DMS114 treated with DMSO at 0.1 percent for 48 hours (cell line): ENCODE results near the gene TGFBR2.

Experiments
- DNase-seq: peaks from one replicate; lab custom pipeline; 2025; ENCODE audit not compliant: unreplicated experiment; lab: John Stamatoyannopoulos, UW

Gene TGFBR2

DNA sequence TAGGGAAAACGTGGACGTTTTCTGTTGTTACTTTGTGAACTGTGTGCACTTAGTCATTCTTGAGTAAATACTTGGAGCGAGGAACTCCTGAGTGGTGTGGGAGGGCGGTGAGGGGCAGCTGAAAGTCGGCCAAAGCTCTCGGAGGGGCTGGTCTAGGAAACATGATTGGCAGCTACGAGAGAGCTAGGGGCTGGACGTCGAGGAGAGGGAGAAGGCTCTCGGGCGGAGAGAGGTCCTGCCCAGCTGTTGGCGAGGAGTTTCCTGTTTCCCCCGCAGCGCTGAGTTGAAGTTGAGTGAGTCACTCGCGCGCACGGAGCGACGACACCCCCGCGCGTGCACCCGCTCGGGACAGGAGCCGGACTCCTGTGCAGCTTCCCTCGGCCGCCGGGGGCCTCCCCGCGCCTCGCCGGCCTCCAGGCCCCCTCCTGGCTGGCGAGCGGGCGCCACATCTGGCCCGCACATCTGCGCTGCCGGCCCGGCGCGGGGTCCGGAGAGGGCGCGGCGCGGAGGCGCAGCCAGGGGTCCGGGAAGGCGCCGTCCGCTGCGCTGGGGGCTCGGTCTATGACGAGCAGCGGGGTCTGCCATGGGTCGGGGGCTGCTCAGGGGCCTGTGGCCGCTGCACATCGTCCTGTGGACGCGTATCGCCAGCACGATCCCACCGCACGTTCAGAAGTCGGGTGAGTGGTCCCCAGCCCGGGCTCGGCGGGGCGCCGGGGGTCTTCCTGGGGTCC lies at the start of gene TGFBR2:
Gene TGFBR2, plus strand, starts transcription at position 301 of the 731 bp plus-strand sequence. Its CDS starts 283 bp downstream, at position 584.
- no peak for DNase-seq

GRCh38 chr3:30557746-30558303 lies 48.6 kb upstream of the TGFBR2 start:
- no peak for DNase-seq

DNA sequence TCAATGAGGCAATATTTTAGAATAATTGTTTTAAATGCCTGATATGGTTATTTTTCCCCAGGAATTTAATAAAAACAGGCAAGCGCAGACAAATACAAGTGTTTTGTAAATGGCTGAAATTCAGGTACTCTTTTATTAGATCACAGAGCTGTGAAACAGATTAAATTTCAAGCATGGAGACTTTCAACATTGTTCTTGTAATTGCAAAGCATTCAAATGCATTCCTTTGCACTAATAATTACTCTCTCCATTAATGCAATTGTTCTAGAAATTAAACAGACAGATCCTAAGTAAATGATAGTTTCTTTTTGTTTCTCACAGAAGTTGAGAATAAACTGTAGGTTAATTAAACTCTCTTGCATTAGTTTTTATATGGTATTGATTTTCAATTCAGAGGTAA lies 42.4 kb upstream of the TGFBR2 start:
- DNase-seq, result no peak

DNA sequence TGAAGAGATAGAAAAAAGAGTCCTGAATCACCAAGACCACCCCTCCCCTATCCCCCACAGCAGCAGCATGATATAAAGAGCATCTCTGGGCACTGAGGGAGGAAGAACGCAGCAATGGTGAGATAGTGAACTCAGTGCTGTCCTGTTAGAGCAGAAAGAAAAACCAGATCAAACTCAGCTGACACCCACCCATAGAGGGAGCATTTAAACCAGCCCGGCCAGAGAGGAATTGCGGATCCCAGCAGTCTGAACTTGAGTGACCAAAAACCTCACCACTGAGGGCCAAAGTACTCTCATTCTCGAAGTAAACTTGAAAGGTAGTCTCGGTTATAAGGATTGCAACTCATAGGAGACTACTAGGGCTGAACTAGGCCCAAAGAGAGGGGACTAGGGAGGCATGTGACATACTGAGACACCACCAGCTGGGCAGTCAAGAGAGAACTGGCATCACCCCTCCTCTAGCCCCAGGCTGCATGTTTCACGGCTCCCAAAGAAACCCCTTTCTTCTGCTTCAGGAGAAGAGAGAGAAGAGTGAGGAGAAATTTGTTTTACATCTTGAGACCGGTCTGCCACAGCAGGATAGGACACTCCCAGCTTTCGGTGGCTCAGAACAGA lies 39.2 kb upstream of the TGFBR2 start:
- DNase-seq, result no peak

- no peak for DNase-seq
Observed at GRCh38 chr3:30576946-30577345, 29.5 kb upstream of the TGFBR2 start.

DNA sequence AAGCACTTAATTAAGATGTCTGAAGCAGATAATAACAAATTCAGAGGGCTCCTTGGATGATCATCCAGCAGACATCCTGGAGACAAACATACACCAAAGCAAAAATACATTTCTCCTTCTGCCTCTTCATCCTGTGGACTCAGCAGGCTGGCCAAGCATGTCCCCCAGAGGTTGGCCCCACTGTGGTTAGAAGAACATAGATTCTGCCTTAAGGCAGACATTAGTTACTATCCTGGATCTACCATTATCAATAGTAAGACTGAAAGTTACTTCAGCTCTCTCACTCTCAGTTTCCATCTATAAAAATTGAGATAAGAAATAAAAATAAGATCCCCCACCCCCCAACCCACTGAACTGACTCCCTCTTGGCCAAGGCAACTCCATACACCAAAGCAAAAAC lies 28.6 kb upstream of the TGFBR2 start:
- DNase-seq, result no peak

DNA sequence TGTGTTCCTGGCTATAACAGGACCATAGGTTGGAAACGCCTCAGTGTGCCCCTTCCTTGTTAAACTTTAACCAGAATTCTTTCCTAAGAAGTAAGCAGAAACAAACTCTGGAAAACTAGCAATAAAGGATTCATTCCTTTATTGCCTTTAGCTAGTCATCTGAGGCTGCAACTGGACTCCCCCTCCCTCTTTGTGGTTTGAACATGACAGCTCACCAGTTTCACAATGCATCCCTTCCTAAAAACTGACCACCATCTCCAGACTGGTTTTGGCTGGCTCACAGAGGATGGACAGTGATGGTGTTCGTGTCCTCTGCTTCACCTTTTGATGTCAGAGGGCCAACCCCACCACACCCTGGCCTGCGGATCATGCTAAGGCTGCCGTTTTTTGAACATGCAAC lies 27.9 kb upstream of the TGFBR2 start:
- DNase-seq, result no peak

GRCh38 chr3:30578986-30579579 lies 27.3 kb upstream of the TGFBR2 start:
- DNase-seq, result no peak

DNA sequence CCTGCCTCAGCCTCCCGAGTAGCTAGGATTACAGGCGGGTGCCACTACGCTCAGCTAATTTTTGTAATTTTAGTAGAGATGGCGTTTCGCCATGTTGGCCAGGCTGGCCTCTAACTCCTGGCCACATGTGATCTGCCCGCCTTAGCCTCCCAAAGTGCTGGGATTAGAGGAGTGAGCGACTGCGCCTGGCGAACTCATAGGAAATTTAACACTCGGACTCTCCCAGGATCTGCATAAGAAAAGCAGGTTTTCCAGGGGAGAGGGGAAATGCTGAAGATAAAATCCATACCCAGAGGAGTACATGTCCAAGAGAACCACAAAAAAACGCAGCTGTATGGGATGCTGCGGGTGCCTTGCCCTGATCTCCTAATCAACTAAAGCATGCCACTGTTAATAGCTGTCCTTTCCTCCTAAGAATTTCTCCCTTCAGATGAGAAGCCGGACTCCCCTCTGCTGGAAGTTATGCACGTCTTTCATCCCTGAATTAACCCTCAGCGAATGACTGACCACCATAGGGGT lies 25.3 kb upstream of the TGFBR2 start:
- DNase-seq, result no peak

GRCh38 chr3:30581982-30582381 lies 24.4 kb upstream of the TGFBR2 start:
- no peak for DNase-seq

- no peak for DNase-seq
Observed at GRCh38 chr3:30583973-30584372, 22.4 kb upstream of the TGFBR2 start.

DNA sequence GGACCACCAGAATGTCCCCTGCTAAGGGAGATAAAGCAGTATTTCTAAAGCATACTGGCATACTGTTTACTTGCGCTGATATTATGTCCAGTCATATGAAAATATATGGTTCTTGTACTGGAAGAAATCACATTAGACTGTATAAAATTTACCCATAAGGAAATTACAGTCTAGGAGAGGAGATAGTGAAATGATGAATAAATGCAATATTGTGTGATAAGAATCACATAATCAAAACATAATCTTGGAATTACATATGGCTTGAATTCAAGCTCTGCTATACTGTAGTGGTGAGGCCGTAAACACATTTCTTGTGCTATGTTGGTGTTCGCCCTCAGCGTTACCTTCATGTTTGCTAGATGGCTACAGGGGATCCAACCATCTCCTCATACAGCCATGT lies 20.7 kb upstream of the TGFBR2 start:
- no peak for DNase-seq

- DNase-seq, result no peak
Observed at GRCh38 chr3:30586096-30586805, 20.1 kb upstream of the TGFBR2 start.

GRCh38 chr3:30586806-30587486 lies 19.5 kb upstream of the TGFBR2 start:
- DNase-seq, result no peak

GRCh38 chr3:30587904-30588303 lies 18.5 kb upstream of the TGFBR2 start:
- DNase-seq, result no peak

- DNase-seq, result no peak
Observed at GRCh38 chr3:30596152-30596551, 10.2 kb upstream of the TGFBR2 start.

DNA sequence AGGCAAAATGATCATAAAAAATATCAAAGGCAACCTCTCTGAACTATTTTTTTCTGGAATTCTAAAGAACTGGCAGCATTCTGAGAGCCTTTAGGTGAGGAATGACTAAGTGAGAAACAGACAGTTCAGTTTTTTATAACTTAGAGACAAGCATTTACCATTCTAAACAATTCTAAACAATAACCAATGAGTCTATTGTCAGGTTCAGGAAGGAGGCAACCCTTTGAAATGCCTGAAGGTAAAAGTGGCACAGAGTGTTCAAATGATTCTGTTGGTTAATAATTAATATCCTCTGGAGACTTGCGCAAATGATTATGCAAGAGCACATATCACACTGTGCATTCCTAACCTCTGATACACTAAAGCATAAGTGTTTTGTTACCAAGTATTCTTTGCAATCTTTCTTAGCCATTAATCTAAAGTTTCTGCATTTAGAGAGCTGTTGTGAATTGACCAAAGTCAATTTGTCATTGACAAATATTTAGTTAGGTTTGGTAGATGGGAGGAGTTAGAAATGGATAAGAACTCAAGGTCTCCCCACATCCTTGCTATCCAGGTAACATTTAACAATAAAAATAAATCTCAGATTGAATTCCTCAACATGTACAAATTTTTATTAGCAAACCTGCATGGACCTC lies 9.2 kb upstream of the TGFBR2 start:
- no peak for DNase-seq

DNA sequence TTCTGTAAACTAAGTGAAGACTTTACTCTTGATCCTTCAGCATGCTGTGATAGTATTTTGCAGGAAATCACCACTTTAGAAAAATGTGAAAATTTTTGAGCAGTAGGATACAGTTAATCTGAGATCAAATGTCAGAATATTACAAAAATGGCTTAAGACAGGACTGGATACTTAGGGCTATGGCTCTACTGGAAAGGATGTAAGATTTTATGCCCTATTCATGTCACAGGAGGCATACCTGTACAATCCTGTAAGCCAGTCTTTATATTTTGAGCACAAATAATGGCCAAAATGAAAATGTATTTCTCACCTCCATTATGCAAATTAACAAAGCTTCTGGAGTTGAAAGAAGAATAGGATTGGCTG lies 8.6 kb upstream of the TGFBR2 start:
- no peak for DNase-seq

- DNase-seq, result no peak
Observed at GRCh38 chr3:30598668-30599545, 7.5 kb upstream of the TGFBR2 start.
